Measurements from ENCODE around the gene ANKMY2. TPM values are rescaled to one million over a fixed set of nuclear protein-coding genes. Genes with fewer than 3 reads are reported as not detected.

Gene ANKMY2
- total RNA-seq, 1 experiment from 2014 or later = 34.5 TPM

GRCh38 chr7:16611711-16612110 is 33.8 kb downstream of the ANKMY2 start:
- no TSS peak for BruUV-seq (replicated peaks)
- H3K27me3 ChIP-seq (replicated peaks; ENCODE audit: control insufficient read depth, insufficient read depth, low read length) = no peaks in the 10 kb centered on the region
- ChIA-PET CTCF (no interaction called here), POLR2A (no interaction called here)
- H3K4me1 ChIP-seq = peaks cover 40% of the 10 kb centered on the region
- no peaks in the 10 kb centered on the region for H3K27me3 Mint-ChIP-seq (ENCODE audit: insufficient read depth, unreplicated experiment)
- no peak for DNase-seq
- H3K4me1 Mint-ChIP-seq (ENCODE audit: low read depth, unreplicated experiment) = peaks cover 44% of the 10 kb centered on the region
- no peak overlapping the region for H3K4me3 Mint-ChIP-seq (ENCODE audit: unreplicated experiment)
- no peaks in the 10 kb centered on the region for H3K9me3 ChIP-seq
- intact Hi-C loops (cut with micrococcal nuclease; ENCODE audit: unreplicated experiment) = no loop called here
- H3K27ac Mint-ChIP-seq (ENCODE audit: unreplicated experiment) = peak overlapping the region; percentile 59
- H3K36me3 Mint-ChIP-seq (ENCODE audit: insufficient read depth, unreplicated experiment) = peaks cover 64% of the 10 kb centered on the region
- TF ChIP-seq CTCF (IDR thresholded peaks at IDR 0.05; ENCODE audit: insufficient read depth in 1 of 2, low read depth in 1 of 2, low read length in 1 of 2, severe bottlenecking in 1 of 2, unreplicated experiment in 1 of 2) = no peak
- peaks cover 5% of the 10 kb centered on the region for H3K36me3 ChIP-seq (ENCODE audit: control insufficient read depth, insufficient read depth, low read length)
- no peak overlapping the region for H3K4me3 ChIP-seq (ENCODE audit: low read depth, low read length)
- H3K9me3 Mint-ChIP-seq (ENCODE audit: unreplicated experiment) = no peaks in the 10 kb centered on the region

- TF ChIP-seq CTCF (IDR thresholded peaks at IDR 0.05; ENCODE audit: insufficient read depth in 1 of 2, low read depth in 1 of 2, low read length in 1 of 2, severe bottlenecking in 1 of 2, unreplicated experiment in 1 of 2) = no peak
- H3K27ac Mint-ChIP-seq (ENCODE audit: unreplicated experiment) = peak overlapping the region; percentile 79
- Histone ChIP-seq H3K4me1 (peaks cover 40% of the 10 kb centered on the region), H3K36me3 (ENCODE audit: control insufficient read depth, insufficient read depth, low read length) (peaks cover 2% of the 10 kb centered on the region), H3K27me3 (replicated peaks; ENCODE audit: control insufficient read depth, insufficient read depth, low read length) (no peaks in the 10 kb centered on the region), H3K9me3 (no peaks in the 10 kb centered on the region), H3K4me3 (ENCODE audit: low read depth, low read length) (no peak overlapping the region)
- H3K9me3 Mint-ChIP-seq (ENCODE audit: unreplicated experiment) = no peaks in the 10 kb centered on the region
- no peaks in the 10 kb centered on the region for H3K27me3 Mint-ChIP-seq (ENCODE audit: insufficient read depth, unreplicated experiment)
- peak overlapping the region; percentile 58 for H3K4me3 Mint-ChIP-seq (ENCODE audit: unreplicated experiment)
- intact Hi-C loops (cut with micrococcal nuclease; ENCODE audit: unreplicated experiment) = loop anchor here (1.0 kb wide), 2 partner anchors 15 to 35 kb away; partner anchors contain the start of gene ANKMY2
- POLR2A ChIA-PET = interaction anchor here (0.5 to 0.6 kb wide), 2 partner anchors 16 to 144 kb away, joined by 3 to 16 read pairs; partner anchors contain the start of gene SOSTDC1
- peak in 1 of 2 experiments; percentile 47 for DNase-seq
- TSS peak; percentile 95 for BruUV-seq (replicated peaks)
- peaks cover 67% of the 10 kb centered on the region for H3K36me3 Mint-ChIP-seq (ENCODE audit: insufficient read depth, unreplicated experiment)
- peaks cover 44% of the 10 kb centered on the region for H3K4me1 Mint-ChIP-seq (ENCODE audit: low read depth, unreplicated experiment)
- CTCF ChIA-PET = interaction anchor here (0.6 to 0.7 kb wide), 2 partner anchors 319 to 773 kb away, joined by 3 read pairs; no protein-coding TSS in a partner anchor
These were observed 35.6 kb downstream of the ANKMY2 start for GRCh38 chr7:16609842-16610450.

GRCh38 chr7:16606704-16607103 is 38.9 kb downstream of the ANKMY2 start:
- Histone ChIP-seq H3K4me3 (ENCODE audit: low read depth, low read length) (no peak overlapping the region), H3K36me3 (ENCODE audit: control insufficient read depth, insufficient read depth, low read length) (peaks cover 2% of the 10 kb centered on the region), H3K9me3 (no peaks in the 10 kb centered on the region), H3K4me1 (peaks cover 33% of the 10 kb centered on the region), H3K27me3 (replicated peaks; ENCODE audit: control insufficient read depth, insufficient read depth, low read length) (no peaks in the 10 kb centered on the region)
- intact Hi-C loops (cut with micrococcal nuclease; ENCODE audit: unreplicated experiment) = no loop called here
- Mint-ChIP-seq H3K9me3 (ENCODE audit: unreplicated experiment) (no peaks in the 10 kb centered on the region), H3K27me3 (ENCODE audit: insufficient read depth, unreplicated experiment) (no peaks in the 10 kb centered on the region), H3K36me3 (ENCODE audit: insufficient read depth, unreplicated experiment) (peaks cover 82% of the 10 kb centered on the region), H3K27ac (ENCODE audit: unreplicated experiment) (no peak overlapping the region), H3K4me1 (ENCODE audit: low read depth, unreplicated experiment) (peaks cover 35% of the 10 kb centered on the region), H3K4me3 (ENCODE audit: unreplicated experiment) (no peak overlapping the region)
- POLR2A ChIA-PET = no interaction called here
- CTCF ChIA-PET = no interaction called here
- TF ChIP-seq CTCF (IDR thresholded peaks at IDR 0.05; ENCODE audit: insufficient read depth in 1 of 2, low read depth in 1 of 2, low read length in 1 of 2, severe bottlenecking in 1 of 2, unreplicated experiment in 1 of 2) = no peak
- BruUV-seq (replicated peaks) = no TSS peak
- no peak for DNase-seq
